Nephron progenitor cell (in vitro differentiated cells): ENCODE results near the gene PRODH2.
"Not testable (repeated sequence)": the region's sequence is repeated elsewhere in the genome, so short reads cannot be mapped to it uniquely, and the experiment has no call there.

Source experiments
- DNase-seq: peaks from one replicate; pipeline ENCODE4 v3.0.0; 2021
- H3K27ac Mint-ChIP-seq: 2 replicates; pipeline ENCODE4 v1.8.0; 2021; ENCODE audit warnings: mild to moderate bottlenecking, moderate library complexity, mixed read lengths
- H3K27me3 Mint-ChIP-seq: 2 replicates; pipeline ENCODE4 v1.8.0; 2021; ENCODE audit warnings: mild to moderate bottlenecking, low read depth, mixed read lengths; ENCODE audit not compliant: poor library complexity
- H3K36me3 Mint-ChIP-seq: 2 replicates; pipeline ENCODE4 v1.8.0; 2021; ENCODE audit warnings: low read depth, mixed read lengths
- H3K4me1 Mint-ChIP-seq: 2 replicates; pipeline ENCODE4 v1.8.0; 2021; ENCODE audit warnings: mixed read lengths
- H3K4me3 Mint-ChIP-seq: 2 replicates; pipeline ENCODE4 v1.8.0; 2021; ENCODE audit warnings: mild to moderate bottlenecking, moderate library complexity, mixed read lengths
- H3K9me3 Mint-ChIP-seq: 2 replicates; pipeline ENCODE4 v1.8.0; 2021; ENCODE audit warnings: mild to moderate bottlenecking, moderate library complexity, mixed read lengths
- TF ChIP-seq, protein P1 (sequence below): fragments of 200-600 bp; sonication (generic); IDR thresholded peaks from 2 replicates; pipeline ENCODE4 v1.5.0; 2021; ENCODE audit warnings: antibody characterized with exemption

The PRODH2 gene

DNA sequence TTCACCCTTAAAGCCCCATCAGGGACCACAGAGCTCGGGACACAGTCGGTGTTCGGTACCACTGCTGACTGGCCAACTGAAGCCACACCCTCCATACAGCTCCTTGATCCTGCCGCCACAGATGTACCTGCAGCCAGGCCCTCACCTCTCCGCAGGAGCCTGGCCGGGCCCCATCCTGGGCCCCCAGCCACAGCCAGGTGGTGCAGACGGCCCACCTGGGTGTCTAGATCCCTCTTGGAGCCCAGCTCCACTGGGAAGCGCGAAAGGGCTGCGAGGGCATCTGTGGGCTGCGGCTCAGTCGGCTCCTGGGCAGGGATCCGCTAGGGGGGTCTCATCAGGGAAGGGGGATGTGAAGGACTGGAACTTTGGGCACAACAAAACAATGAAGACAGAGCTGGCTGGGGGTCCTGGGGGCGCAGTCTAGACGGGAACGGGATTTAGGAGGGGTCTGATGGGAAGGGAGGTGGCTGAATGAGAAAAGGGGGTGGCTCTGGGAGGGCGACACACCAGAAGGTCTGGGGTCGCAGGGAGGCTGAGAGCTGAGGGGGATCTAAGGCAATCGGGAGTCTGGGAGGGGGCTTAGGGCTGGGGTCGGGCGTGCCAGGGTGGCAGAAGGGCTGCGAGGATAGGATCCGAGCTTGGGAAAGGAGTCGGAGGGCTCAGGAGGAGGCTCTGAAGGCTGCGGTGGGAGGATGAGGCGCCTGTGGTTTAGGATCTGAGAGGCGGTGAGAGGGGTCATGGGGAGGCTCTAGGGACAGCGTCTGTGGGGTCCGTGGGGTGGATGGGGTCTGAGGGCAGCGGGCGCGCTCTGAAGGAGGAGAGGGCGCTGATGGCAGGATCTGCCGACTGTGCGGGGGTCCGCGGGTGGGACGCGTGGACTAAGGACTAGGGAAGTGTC is 15.8 kb downstream of the PRODH2 start:
- TF ChIP-seq, protein P1, sequence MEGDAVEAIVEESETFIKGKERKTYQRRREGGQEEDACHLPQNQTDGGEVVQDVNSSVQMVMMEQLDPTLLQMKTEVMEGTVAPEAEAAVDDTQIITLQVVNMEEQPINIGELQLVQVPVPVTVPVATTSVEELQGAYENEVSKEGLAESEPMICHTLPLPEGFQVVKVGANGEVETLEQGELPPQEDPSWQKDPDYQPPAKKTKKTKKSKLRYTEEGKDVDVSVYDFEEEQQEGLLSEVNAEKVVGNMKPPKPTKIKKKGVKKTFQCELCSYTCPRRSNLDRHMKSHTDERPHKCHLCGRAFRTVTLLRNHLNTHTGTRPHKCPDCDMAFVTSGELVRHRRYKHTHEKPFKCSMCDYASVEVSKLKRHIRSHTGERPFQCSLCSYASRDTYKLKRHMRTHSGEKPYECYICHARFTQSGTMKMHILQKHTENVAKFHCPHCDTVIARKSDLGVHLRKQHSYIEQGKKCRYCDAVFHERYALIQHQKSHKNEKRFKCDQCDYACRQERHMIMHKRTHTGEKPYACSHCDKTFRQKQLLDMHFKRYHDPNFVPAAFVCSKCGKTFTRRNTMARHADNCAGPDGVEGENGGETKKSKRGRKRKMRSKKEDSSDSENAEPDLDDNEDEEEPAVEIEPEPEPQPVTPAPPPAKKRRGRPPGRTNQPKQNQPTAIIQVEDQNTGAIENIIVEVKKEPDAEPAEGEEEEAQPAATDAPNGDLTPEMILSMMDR, result no peak
- no peak for DNase-seq
- Mint-ChIP-seq H3K27ac (no peak overlapping the region), H3K4me1 (no peaks in the 10 kb centered on the region), H3K4me3 (peak overlapping the region; percentile 11), H3K27me3 (peaks cover 68% of the 10 kb centered on the region), H3K9me3 (peaks cover 5% of the 10 kb centered on the region), H3K36me3 (no peaks in the 10 kb centered on the region)

DNA sequence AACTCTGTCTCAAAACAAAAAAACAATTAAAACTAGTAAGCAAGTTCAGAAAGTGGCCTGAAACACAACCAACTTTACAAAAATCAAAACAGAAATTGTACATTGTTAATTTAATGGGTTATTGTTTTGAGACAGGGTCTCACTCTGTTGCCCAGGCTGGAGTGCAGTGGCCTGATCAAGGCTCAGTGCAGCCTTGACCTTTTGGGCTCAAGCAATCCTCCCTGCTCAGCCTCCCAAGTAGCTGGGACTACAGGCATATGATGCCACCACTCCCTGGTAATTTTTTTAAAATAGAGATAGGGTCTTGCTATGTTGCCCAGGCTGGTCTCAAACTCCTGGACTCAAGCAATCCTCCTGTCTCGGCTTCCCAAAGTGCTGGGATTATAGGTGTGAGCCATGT is 17.1 kb downstream of the PRODH2 start:
- H3K36me3 Mint-ChIP-seq, H3K4me3 Mint-ChIP-seq, H3K27ac Mint-ChIP-seq, H3K9me3 Mint-ChIP-seq, DNase-seq, H3K4me1 Mint-ChIP-seq: not testable (repeated sequence)
- H3K27me3 Mint-ChIP-seq, result peaks cover 68% of the 10 kb centered on the region

DNA sequence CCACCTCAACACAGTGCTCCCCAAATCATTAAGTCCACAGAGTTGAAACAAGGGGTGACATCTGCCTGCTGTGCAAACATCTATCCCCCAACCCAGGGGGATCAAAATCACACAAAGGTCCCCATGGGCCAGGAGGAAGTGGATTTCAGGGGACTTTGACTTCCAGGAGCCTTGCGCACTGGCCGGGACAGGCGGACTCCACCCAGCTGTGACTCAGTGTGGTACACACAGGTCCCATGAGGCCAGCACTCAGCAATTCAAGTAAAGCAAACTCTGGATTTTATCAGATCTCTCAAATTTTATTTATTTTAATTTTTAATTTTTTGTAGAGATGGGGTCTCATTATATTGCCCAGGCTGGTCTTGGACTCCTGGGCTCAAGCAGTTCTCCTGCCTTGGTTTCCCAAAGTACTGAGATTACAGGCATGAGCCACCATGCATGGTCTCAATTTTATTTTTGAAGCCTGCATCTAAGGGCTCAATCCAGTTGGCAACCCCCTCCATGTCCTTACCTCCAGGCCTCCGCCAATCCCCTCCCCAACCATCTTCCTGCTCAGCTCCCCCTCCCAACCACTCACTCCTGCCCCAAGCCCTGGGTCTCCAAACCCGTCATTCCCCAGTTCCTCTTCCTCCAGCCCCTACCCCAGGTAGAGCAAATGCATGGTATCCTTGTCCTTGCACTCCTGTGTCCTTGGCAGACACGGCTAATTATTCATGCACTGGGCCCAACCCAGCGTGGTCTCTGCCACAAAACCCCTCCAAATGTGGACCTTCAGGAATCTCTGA is 19.1 kb downstream of the PRODH2 start:
- H3K36me3 Mint-ChIP-seq, result no peaks in the 10 kb centered on the region
- peaks cover 49% of the 10 kb centered on the region for H3K27me3 Mint-ChIP-seq
- H3K4me3 Mint-ChIP-seq, result no peak overlapping the region
- H3K9me3 Mint-ChIP-seq, result no peaks in the 10 kb centered on the region
- TF ChIP-seq, protein P1, result no peak
- H3K27ac Mint-ChIP-seq, result no peak overlapping the region
- DNase-seq, result no peak
- no peaks in the 10 kb centered on the region for H3K4me1 Mint-ChIP-seq

DNA sequence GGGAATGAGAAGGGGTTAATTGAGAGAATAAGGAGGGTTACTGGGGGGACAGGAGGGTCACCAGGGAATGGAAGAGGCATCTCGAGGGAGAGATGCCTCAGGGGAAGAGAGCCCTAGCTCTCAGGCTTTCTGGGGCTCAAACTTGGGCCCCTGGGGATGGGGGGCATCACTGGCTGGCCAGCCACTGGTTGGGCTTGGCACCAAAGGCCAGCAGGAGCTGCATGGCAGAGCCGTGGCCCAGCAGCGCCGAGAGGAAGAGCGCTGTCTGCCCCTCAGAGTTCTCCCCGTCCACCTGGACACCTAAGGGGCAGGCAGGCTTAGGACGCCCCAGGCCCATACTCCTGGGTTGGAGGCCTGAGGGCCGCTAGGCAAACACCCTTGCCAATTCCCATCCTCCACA is 19.8 kb downstream of the PRODH2 start:
- TF ChIP-seq, protein P1, result no peak
- Mint-ChIP-seq H3K4me1 (no peaks in the 10 kb centered on the region), H3K27me3 (peaks cover 43% of the 10 kb centered on the region), H3K9me3 (no peaks in the 10 kb centered on the region), H3K36me3 (no peaks in the 10 kb centered on the region), H3K4me3 (no peak overlapping the region), H3K27ac (no peak overlapping the region)
- DNase-seq, result no peak

DNA sequence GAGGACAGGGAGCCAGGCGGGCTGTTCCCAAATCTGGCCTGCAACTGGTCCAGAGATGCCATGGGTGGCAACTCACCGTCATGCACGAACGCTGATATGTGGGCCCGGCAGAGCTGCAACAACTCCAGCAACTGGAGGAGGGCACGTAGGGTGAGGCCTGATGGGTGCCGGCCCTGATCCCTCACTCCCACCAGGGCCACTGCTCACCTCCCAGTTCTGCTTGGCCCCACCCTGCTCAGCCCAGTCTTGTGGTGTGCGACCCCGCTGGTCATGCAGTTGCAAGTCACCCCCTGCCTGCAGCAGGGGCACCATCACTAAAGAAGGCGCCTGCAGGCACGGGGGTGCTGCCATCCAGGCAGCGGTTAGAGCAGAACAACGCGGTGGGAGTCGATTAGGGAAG is 20.3 kb downstream of the PRODH2 start:
- TF ChIP-seq, protein P1, result no peak
- no peaks in the 10 kb centered on the region for H3K9me3 Mint-ChIP-seq
- no peaks in the 10 kb centered on the region for H3K4me1 Mint-ChIP-seq
- DNase-seq, result no peak
- H3K36me3 Mint-ChIP-seq, result no peaks in the 10 kb centered on the region
- peaks cover 37% of the 10 kb centered on the region for H3K27me3 Mint-ChIP-seq
- no peak overlapping the region for H3K4me3 Mint-ChIP-seq
- no peak overlapping the region for H3K27ac Mint-ChIP-seq

DNA sequence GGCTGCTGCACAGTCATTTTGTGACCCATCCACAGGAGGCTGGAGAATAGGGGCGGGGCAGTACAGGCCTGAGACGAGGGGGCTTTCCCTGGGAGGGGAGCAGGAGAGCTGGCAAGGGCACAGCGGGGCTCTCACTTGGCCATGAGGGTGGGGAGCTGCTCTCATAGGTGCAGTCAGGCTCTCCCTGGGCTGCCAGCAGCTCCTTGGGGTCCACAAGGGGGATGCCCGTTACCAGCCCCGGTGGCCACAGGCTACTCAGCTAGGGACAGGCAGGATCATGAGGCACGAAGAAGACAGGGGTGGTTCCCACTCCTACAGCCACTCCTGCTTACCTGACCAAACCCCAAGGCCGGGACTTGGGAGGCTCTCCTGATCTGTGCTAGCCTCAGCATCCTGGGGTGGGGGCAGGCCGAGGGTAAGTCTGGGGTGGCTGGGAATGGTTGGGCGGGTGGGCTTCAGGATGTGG is 20.8 kb downstream of the PRODH2 start:
- no peak for DNase-seq
- Mint-ChIP-seq H3K4me1 (no peaks in the 10 kb centered on the region), H3K9me3 (no peaks in the 10 kb centered on the region), H3K36me3 (no peaks in the 10 kb centered on the region), H3K4me3 (no peak overlapping the region), H3K27me3 (peaks cover 33% of the 10 kb centered on the region), H3K27ac (no peak overlapping the region)
- TF ChIP-seq, protein P1, result no peak
